ENCODE measurements around the gene FFAR1.

DNA sequence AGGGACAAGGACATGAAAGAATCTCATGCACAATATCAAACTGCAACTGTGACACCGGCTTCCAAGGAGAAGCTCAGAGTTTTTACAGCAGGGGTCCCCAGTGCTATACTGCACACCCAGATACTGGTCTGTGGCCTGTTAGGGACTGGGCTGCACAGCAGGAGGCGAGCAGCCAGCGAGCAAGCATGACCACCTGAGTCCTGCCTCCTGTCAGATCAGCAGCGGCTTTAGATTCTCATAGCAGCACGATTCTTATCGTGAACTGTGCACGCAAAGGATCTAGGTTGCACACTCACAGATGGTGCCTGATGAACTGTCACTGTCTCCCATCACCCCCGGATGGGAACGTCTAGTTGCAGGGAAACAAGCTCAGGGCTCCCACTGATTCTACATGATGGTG is 31.8 kb upstream of the FFAR1 start:
- no peak for TF ChIP-seq POLR2A (IDR thresholded peaks at IDR 0.05; ENCODE audit: low read depth, low read length)
- no peak for TF ChIP-seq POLR2AphosphoS5 (IDR thresholded peaks at IDR 0.05; ENCODE audit: low read depth, low read length)
- no peak for TF ChIP-seq TAF1 (IDR thresholded peaks at IDR 0.05; ENCODE audit: borderline replicate concordance, low read depth, low read length)

All from GM12892 (cell line).